Activated naive CD8-positive, alpha-beta T cell treated with anti-CD3 and anti-CD28 coated beads, Interleukin-2, amount 50 U/mL, for 16 hours (primary cell): ENCODE results near the gene PTHLH.

ENCODE experiments used
- DNase-seq: peaks from one replicate; pipeline ENCODE4 v3.0.0-alpha.2; 2020; ENCODE audit warnings: low read depth, low spot score

PTHLH gene

DNA sequence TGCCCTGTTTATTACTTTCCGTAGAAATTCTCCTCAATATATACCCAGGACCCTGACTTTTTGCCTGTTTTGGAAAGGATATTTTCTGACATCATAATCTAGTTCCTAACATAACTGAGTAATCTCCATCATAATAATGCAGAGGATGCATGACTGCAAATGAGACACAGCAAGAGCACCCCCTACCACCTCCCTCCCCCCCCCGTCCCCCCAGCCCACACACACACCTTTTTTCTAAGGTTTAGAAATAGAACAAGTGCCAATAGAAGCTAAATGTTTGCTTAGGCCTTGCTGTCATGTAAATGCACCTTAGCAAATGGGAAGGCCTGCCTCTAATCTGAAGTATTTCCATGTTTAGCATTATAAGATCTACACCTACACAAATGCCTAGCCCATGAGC is at the start of gene PTHLH:
PTHLH (minus strand) TSS at position 13 of the 400 bp plus-strand sequence. CDS start 3,239 bp downstream, outside the sequence.
- no peak for DNase-seq

DNA sequence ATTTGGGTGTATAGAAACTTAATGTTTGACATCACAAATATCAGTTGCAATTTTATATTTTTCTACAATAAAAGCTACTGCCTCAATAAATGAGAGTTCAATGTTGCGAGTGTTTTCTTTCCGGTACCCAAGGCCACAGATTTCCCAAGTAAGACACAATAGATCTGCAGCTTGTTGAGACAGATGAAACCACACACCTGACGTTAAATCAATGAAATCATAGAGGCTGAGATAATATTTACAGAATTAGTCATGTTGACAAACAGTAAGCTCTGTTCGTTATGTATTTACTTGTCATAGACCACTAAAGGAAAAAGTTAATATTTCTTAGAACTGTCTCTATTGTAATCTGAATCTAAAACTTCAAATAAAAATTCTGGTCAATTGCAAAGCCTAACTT is 49.2 kb upstream of the PTHLH start:
- no peak for DNase-seq

DNA sequence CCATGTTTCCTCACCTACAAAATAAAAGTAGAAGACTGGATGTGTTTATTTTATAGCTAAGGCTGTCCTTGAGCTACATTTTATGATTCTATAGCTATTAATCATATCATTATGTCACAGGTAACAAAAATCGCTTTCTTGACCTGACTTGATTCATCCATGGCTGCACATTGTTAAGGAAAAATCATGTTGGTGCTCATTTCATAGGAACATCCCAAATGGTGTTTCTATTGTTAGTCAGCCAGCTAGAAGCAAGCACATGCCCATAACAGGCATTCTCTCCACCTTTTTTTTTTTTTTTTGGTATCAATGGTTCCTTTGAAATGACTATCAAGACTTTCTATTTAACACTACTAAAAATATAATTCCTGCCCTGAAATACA is 45.3 kb upstream of the PTHLH start:
- DNase-seq: no peak

GRCh38 chr12:28017126-28017872 is 44.8 kb upstream of the PTHLH start:
- DNase-seq: no peak

DNA sequence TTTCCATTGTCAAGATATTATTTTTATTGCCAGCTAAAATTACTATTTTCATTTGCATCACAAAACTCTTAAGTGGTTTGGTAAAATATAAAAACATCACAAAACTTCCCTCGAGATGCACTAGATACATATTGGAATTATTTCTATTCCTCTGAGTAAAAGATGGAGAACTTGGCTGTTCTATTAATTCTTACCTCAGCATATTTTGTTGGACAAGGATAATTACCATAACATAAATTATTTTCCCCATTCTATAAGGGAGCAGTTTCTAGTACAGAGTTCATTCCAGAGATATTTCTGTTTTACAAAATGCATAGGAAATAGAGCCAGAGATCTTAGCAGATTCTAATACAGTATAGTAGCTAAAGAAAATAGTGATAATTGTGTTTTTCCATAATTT is 42.6 kb upstream of the PTHLH start:
- no peak for DNase-seq

GRCh38 chr12:28014196-28014595 is 41.7 kb upstream of the PTHLH start:
- DNase-seq: no peak

- no peak for DNase-seq
These were observed 39.9 kb upstream of the PTHLH start for GRCh38 chr12:28012333-28012918.

DNA sequence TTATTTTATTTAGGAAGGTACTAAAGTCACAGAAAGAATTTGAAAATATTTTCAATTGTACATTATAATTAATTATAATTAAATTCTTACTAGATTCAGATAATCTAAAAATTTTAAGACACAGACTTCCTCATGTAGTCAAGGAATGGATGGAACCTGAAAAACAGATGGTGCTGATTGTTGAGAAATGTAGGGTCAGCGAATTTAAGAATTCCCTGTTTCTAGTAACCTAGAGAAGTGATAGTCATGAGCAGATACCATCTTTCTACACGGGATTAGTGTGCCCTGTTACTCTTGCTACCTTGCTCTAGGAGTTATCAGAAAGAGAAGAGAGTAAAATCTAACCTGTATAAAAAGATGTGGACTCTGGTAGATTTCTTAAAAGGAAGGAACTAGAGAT is 37.5 kb upstream of the PTHLH start:
- no peak for DNase-seq

DNA sequence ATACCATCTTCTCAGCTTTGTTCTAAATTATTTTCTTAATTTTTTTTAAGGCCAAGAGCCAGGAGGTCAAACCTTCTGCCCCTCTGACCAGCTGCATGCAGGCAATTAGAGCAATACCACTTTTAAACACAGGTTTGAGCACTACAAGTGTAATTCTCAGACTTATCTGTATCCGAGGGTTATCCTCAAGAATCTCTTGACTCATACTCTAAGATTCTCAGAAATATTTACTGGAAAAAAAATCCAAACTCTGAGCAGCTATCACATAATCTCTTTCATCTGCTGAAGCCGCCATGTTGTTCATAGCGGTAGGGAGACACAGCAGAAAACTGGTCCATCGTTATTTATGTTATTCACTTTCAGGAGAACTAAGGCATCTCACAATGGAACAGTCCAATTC is 27.4 kb upstream of the PTHLH start:
- DNase-seq: no peak

DNA sequence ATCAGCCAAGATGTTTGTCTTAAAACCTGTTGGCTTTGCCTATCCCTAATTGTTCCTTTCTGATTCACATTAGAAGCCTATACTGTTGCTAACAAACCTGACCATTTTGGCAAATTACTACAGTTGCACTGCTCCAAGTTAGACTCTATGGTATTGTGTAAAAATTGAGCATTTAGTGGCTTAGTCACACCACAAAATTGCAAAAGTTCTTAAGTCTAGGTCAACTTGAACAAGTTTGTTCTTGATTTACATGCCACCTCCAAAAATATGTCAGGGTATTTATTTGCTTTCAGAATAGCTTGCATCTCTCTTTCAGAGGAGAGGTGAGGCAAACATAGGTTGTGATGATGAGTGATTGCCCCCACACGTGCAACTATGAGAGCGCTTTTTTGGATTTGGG is 27.0 kb upstream of the PTHLH start:
- DNase-seq: no peak

DNA sequence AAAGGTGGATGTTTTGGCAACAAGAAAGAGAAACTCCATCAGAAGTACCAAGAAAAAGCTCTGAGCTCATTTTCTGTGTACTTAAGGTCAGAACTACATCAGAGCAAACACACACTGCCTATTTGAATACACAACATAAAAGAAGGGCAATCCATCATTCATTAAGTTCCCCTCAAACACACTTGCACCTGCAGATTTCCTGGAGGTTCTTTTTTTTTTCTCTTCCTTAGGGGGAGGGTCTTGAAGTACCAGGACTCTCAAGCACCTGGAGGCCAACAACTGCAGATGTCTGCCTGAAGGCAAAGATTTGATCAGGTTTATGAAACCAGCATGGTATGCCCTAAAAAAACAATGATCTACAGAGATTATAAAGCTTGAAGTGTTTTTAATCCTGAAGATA is 26.1 kb upstream of the PTHLH start:
- DNase-seq: no peak

- DNase-seq: no peak
These were observed 25.6 kb upstream of the PTHLH start for GRCh38 chr12:27998170-27998569.

- no peak for DNase-seq
These were observed 24.2 kb upstream of the PTHLH start for GRCh38 chr12:27996761-27997160.

GRCh38 chr12:27995406-27995805 is 22.9 kb upstream of the PTHLH start:
- no peak for DNase-seq

- no peak for DNase-seq
These were observed 16.2 kb upstream of the PTHLH start for GRCh38 chr12:27988594-27989233.

DNA sequence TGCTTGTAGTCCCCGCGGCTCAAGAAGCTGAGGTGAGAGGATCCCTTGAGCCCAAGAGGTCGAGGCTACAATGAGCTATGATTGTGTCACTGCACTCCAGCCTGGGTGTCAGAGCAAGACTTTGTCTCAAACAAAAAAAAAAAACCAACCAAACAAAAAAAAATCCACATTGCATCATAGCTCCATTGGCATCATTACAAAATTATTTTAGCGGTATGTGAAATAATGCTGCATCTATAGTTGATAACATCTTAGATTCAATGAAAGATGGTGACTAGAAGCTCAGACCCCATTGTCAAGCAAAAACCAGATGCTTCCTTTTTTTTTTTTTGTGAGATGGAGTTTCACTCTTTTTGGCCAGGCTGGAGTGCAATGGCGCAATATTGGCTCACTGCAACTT is 14.8 kb upstream of the PTHLH start:
- no peak for DNase-seq

- DNase-seq: no peak
These were observed 11.7 kb upstream of the PTHLH start for GRCh38 chr12:27984275-27984674.

DNA sequence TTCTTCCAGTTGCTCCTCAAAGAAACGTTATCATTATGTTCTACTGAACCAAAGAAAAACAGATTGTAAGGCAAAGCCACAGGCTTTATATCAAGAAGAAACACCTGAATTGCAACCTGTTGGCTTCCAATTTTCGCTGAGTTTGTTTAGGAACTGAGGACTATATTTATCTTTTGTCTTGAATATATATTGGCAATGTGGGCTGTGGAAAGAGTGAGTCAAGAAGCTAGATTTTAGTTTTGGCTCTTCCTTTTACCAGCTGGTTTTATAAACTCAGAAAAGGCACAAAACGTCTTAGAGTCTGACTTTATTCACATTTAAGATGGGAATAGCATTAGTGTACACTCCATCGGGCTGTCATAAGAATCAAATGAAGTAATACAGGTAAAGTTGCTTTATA is 10.4 kb upstream of the PTHLH start:
- no peak for DNase-seq

GRCh38 chr12:27982385-27982784 is 9.9 kb upstream of the PTHLH start:
- no peak for DNase-seq

- DNase-seq: no peak
These were observed 9.3 kb upstream of the PTHLH start for GRCh38 chr12:27981874-27982273.

- no peak for DNase-seq
These were observed 6.6 kb upstream of the PTHLH start for GRCh38 chr12:27979145-27979544.

DNA sequence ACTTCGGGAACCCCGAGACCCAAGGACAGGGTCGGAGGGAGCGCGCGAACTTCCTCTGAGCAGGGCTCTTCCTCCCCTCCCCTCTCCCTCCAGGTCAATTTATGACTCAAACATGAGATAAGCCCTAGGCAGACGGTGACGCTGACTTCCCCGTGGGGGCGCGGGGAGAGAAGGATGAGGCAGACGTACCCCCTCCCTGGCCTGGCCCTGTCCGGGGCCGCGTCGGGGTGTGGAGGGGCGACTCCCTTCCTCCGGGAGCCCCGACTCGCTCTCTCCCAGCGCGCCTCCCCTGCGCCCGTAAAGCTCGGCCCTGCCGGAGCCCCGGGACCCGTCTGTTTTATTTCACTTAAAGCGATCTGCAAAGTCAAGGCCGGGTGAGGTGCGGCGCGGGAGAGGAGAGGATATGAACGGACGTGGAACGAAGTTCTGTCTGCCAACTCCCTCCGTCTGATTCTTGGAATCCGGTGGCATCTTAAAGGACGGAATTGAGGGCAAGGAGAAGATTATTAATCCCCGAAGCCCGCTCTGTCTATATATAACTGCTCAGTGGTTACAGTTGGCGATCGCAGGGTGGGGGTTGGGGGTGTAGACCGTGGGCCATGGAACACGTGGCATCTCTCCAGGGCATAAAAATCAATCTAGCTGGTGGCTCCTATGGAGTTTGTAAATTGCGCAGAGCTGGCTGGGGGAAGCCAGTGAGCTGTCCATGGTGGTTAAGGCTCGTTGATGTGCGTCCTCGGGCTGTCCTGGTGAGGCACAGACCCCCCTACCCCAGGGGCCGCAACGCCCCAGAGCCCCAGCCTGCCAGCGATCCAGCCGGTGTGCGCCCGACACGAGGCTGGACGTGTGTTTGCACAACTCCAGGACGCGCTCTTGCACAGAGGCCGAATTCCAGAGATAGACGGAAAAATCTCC is 2.9 kb upstream of the PTHLH start:
- no peak for DNase-seq
